NCI-H1105 treated with DMSO at 0.1 percent for 48 hours (cell line): ENCODE measurements around the gene ZBTB24.
"Not testable (repeated sequence)": the region's sequence is repeated elsewhere in the genome, so short reads cannot be mapped to it uniquely, and the experiment has no call there.

Source experiments
- DNase-seq: peaks from one replicate; lab custom pipeline; 2025; lab: John Stamatoyannopoulos, UW

The ZBTB24 gene

GRCh38 chr6:109469591-109470189 lies 13.3 kb downstream of the ZBTB24 start:
- no peak for DNase-seq

- DNase-seq: no peak
Observed at GRCh38 chr6:109467696-109468095, 15.3 kb downstream of the ZBTB24 start.

- no peak for DNase-seq
Observed at GRCh38 chr6:109466212-109466923, 16.7 kb downstream of the ZBTB24 start.

- peak; percentile 54 for DNase-seq
Observed at GRCh38 chr6:109465772-109466171, 17.2 kb downstream of the ZBTB24 start.

- DNase-seq: no peak
Observed at GRCh38 chr6:109461733-109462526, 21.1 kb downstream of the ZBTB24 start.

GRCh38 chr6:109461205-109461604 lies 21.8 kb downstream of the ZBTB24 start:
- DNase-seq: not testable (repeated sequence)

GRCh38 chr6:109460161-109460829 lies 22.7 kb downstream of the ZBTB24 start:
- DNase-seq: no peak

- no peak for DNase-seq
Observed at GRCh38 chr6:109458774-109459531, 24.1 kb downstream of the ZBTB24 start.

GRCh38 chr6:109457562-109457996 lies 25.4 kb downstream of the ZBTB24 start:
- no peak for DNase-seq

GRCh38 chr6:109456710-109457561 lies 26.1 kb downstream of the ZBTB24 start:
- no peak for DNase-seq

- DNase-seq: peak; percentile 67
Observed at GRCh38 chr6:109456111-109456583, 26.9 kb downstream of the ZBTB24 start.

- peak; percentile 72 for DNase-seq
Observed at GRCh38 chr6:109455437-109456110, 27.4 kb downstream of the ZBTB24 start, which contains the start of gene MICAL1. Gene MICAL1 (minus strand): TSS chr6:109455772. CDS start chr6:109454196, 1,576 bp downstream.

GRCh38 chr6:109454496-109455436 lies 28.3 kb downstream of the ZBTB24 start:
- DNase-seq: peak; percentile 31

- peak; percentile 61 for DNase-seq
Observed at GRCh38 chr6:109453594-109454495, 29.2 kb downstream of the ZBTB24 start.

- no peak for DNase-seq
Observed at GRCh38 chr6:109453156-109453555, 29.9 kb downstream of the ZBTB24 start.

- DNase-seq: no peak
Observed at GRCh38 chr6:109452181-109452580, 30.8 kb downstream of the ZBTB24 start.

GRCh38 chr6:109451376-109451775 lies 31.6 kb downstream of the ZBTB24 start:
- no peak for DNase-seq

- no peak for DNase-seq
Observed at GRCh38 chr6:109450801-109451200, 32.2 kb downstream of the ZBTB24 start.
